GM20000 (cell line): ENCODE data around the gene SMARCAD1.

ENCODE experiments used
- DNase-seq: peaks from one replicate; pipeline ENCODE4 v3.0.0; 2012; ENCODE audit warnings: low spot score
- CTCF ChIP-seq: IDR thresholded peaks from 2 replicates; pipeline ENCODE4 v1.5.1; 2012; ENCODE audit warnings: mild to moderate bottlenecking, control low read depth; ENCODE audit errors: extremely low read depth, missing control alignments

Gene SMARCAD1

DNA sequence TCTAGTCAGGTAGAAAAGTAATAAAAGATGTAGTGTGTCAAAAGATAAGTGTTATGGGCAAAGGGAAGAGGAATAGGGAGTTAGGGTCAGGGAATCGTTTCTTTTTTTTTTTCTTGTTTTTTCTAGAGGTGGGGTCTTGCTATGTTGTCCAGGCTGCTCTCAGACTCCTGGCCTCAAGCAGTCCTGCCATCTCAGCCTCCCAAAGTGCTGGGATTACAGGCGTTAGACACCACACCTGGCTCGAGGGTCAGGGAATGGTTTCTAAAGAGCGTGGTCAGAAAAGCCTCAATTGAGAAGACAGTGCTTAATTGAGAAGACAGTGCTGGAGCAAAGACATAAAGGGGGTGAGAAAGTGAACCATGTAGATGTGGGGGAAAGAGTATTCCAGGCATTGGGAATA, 19.1 kb downstream of the SMARCAD1 start:
- no peak for DNase-seq
- no peak for TF ChIP-seq CTCF

GRCh38 chr4:94228493-94229216, 21.0 kb downstream of the SMARCAD1 start:
- no peak for DNase-seq
- TF ChIP-seq CTCF = no peak

GRCh38 chr4:94232519-94232918, 24.9 kb downstream of the SMARCAD1 start:
- TF ChIP-seq CTCF = no peak
- DNase-seq = no peak

DNA sequence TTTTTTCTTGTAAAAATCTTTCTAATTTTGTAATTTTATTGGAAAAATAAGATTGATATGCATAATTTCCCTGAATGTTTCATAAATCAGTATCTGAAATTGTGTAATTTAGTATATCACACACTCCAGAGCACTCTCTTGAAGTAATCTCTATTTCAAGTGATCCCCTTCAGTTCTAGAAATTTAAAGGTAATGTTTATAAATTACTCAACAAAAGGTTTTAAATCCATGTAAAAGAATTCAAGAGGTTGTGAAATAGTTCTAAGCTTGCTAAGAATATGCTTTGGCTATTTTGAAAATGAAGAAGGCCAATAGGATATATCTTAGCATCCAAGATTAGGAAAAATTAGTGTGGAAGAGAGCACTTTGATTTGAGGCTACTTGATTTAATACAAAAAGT, 28.2 kb downstream of the SMARCAD1 start:
- no peak for DNase-seq
- no peak for TF ChIP-seq CTCF

DNA sequence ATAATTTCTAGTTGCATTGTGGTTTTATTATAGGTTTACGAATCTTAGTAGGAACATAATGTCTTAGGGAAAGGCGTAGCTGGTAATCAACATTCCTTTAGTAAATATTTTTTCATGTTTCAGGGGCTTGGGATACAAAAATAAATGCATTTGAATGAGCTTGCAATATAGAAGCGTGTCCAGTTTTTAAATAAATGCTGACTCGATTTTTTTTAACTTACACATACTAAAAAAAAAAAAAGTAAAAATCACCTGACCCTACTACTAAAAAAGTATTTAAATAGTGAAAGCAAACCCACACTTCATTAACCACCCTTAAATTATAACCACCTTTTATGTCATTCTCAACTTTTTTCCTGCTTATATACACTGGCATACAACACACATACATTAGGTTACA, 29.6 kb downstream of the SMARCAD1 start:
- TF ChIP-seq CTCF = no peak
- DNase-seq = no peak

DNA sequence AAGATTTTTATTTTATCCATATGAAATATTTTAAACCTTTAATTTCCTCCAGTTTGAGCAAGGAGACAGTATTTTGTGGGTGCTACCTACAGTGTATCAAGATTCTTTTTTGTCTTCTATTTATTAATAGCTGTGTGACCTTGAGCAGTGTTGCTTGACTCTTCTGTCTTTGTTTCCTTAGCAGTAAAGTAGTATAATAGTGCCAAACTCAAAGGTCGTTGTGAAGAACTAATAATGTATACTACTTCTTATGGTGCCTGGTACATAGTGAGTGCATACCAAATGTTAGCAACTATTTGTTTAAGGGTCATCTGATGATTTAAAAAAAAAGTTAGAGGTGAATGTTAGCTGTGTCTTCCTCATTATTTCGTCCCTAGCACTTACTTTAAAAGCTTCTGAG, 30.5 kb downstream of the SMARCAD1 start:
- DNase-seq = no peak
- TF ChIP-seq CTCF = no peak

DNA sequence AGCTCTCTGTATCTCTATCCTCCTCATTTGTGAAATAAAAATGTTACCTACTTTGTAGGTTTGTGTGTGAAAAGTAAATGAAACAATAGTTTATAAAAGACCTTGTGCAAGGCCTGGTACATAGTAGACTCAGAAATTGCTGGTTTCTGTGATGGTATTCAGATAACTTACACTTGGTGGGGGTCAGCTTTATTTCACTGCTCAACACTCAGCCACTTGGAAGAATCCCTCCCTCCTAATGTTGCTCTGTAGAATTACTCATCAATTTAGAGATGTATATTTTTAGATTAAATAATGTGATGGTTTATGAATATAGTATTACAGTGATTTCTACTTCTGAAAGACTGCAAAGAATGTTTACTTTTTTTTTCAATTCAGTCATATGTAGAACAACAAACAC, 32.7 kb downstream of the SMARCAD1 start:
- DNase-seq = no peak
- no peak for TF ChIP-seq CTCF
